ENCODE data around the gene COBL. TPM values are rescaled to one million over a fixed set of nuclear protein-coding genes. Genes with fewer than 3 reads are reported as not detected.
A peak's percentile ranks its signal among the peaks of the same experiment; 100 is the strongest.

COBL gene
- total and polyA plus RNA-seq, 2 of the 8 experiments (the other 6 are each of a cell fraction or from before 2014, with no cell fraction given): 13.8 to 40.4 TPM

DNA sequence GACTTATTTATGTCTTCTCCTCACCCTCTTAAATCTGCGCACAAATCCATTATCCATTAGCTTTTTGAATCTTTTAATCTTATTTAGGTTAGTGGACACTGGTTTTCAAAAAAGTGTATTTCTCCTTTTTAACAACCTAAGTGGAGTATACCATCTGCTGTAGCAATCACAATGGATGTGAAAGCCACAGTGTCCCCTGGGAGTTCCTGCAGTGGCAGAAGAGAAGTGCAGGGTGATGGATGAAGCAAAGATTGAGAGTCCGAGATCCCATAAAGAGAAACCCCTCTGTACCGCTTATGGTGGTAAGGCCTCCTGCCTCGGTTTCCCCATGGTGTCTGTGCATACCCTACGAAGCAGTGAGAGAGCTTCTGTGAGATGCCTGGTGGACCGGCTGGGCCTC lies 236.4 kb downstream of the COBL start:
- Histone ChIP-seq H2BK15ac (ENCODE audit: low read length) (no peak overlapping the region), H3K79me1 (ENCODE audit: low read depth, low read length) (no peaks in the 10 kb centered on the region; the same call in 1 of the 2 replicates), H2BK5ac (ENCODE audit: low read depth, low read length) (peak overlapping the region; percentile 76), H2BK20ac (ENCODE audit: low read length) (peak overlapping the region; percentile 68), H4K91ac (replicated peaks; ENCODE audit: insufficient read length, low read length) (peak overlapping the region; percentile 77), H3K9me3 (ENCODE audit: insufficient read depth in 2 of 2, low read depth in 1 of 2, low read length in 1 of 2) (no peaks in the 10 kb centered on the region), H3K36me3 (ENCODE audit: control insufficient read depth in 2 of 4, insufficient read depth in 4 of 4, low read length in 3 of 4) (peaks cover 3 to 8% (median 4%) of the 10 kb centered on the region in 4 experiments; a peak in 3 of 8 replicates), H3K23me2 (ENCODE audit: low read depth, low read length) (no peaks in the 10 kb centered on the region), H3K4me2 (ENCODE audit: insufficient read depth in 1 of 2, low read depth in 2 of 2, low read length in 2 of 2) (peak overlapping the region; percentile 56 to 72; a peak in 3 of 4 replicates), H4K8ac (ENCODE audit: extremely low read depth, insufficient read depth, low read length) (no peak overlapping the region), H3K56ac (replicated peaks; ENCODE audit: insufficient read length, low read depth, low read length) (no peak overlapping the region), H3K79me2 (ENCODE audit: control insufficient read depth in 1 of 2, insufficient read depth in 2 of 2, low read length in 2 of 2) (no peaks in the 10 kb centered on the region), H3K9ac (replicated peaks in 1 of 4; ENCODE audit: extremely low read depth in 1 of 4, low read depth in 3 of 4, low read length in 3 of 4) (peak overlapping the region in 2 of 4 experiments; percentile 40 to 57; a peak in 3 of 7 replicates), H3K27me3 (replicated peaks in 1 of 4; ENCODE audit: control insufficient read depth in 3 of 4, extremely low read depth in 1 of 4, insufficient read depth in 3 of 4, low read length in 3 of 4) (no peaks in the 10 kb centered on the region), H2AK5ac (ENCODE audit: low read depth, low read length) (peak overlapping the region; percentile 89; the same call in 1 of the 2 replicates), H3K4ac (replicated peaks; ENCODE audit: insufficient read length, low read depth, low read length) (peak overlapping the region; percentile 93), H3K4me3 (ENCODE audit: extremely low read depth in 1 of 4, insufficient read depth in 2 of 4, low read depth in 3 of 4, low read length in 4 of 4) (peak overlapping the region in 1 of 4 experiments; percentile 40; a peak in 1 of 8 replicates), H3K18ac (ENCODE audit: extremely low read depth, low read length) (peak overlapping the region; percentile 79; the same call in 1 of the 2 replicates), H2BK120ac (replicated peaks; ENCODE audit: low read depth, low read length) (peak overlapping the region; percentile 94), H3K23ac (ENCODE audit: insufficient read length) (no peak overlapping the region), H4K20me1 (replicated peaks in 1 of 2; ENCODE audit: control insufficient read depth in 1 of 2, insufficient read depth in 2 of 2, low read length in 2 of 2) (no peaks in the 10 kb centered on the region), H2AFZ (ENCODE audit: low read length) (no peak overlapping the region), H3K14ac (ENCODE audit: insufficient read length) (peak overlapping the region; percentile 51), H4K5ac (ENCODE audit: insufficient read length, low read depth, low read length) (peak overlapping the region; percentile 96), H3K4me1 (replicated peaks in 1 of 4; ENCODE audit: control insufficient read depth in 3 of 4, insufficient read depth in 4 of 4, low read length in 3 of 4) (peaks cover 10 to 26% (median 13%) of the 10 kb centered on the region in 4 experiments), H3K27ac (ENCODE audit: low read depth, low read length) (peak overlapping the region; percentile 90; the same call in 1 of the 2 replicates), H2BK12ac (ENCODE audit: low read depth, low read length) (peak overlapping the region; percentile 55)
- FAIRE-seq: peak; percentile 19
- 73% methylated on average over 6 of the region's 6 CpGs; no CpG with 5 or more reads in 1 of the 2 experiments for WGBS, 2 experiments (ENCODE audit: extremely low coverage in 1 of 2, insufficient coverage in 1 of 2, insufficient read length in 1 of 2, insufficient replicate concordance in 2 of 2, low coverage in 1 of 2, low lambda C conversion rate in 2 of 2, missing lambda C conversion rate in 1 of 2)
- CTCF ChIA-PET (ENCODE audit: partially characterized antibody): interaction anchor here (0.8 to 8.6 kb wide), 6 partner anchors 11 to 316 kb away, joined by 3 to 70 read pairs (median 4); no protein-coding TSS in a partner anchor
- DNase-seq (ENCODE audit: low read depth in 1 of 2, low spot score in 2 of 2): no peak
- POLR2A ChIA-PET (ENCODE audit: partially characterized antibody): interaction anchor here (0.7 to 1.2 kb wide), 2 partner anchors 9 to 10 kb away, joined by 3 to 4 read pairs; no protein-coding TSS in a partner anchor
- no peak for TF ChIP-seq SAP30 (IDR thresholded peaks at IDR 0.05; ENCODE audit: insufficient read depth, insufficient replicate concordance, low read length)
- TF ChIP-seq USF2 (IDR thresholded peaks at IDR 0.05; ENCODE audit: low read length): no peak
- no peak for TF ChIP-seq CHD2 (IDR thresholded peaks at IDR 0.05; ENCODE audit: low read length)
- TF ChIP-seq SP4 (IDR thresholded peaks at IDR 0.05; ENCODE audit: low read length): no peak
- TF ChIP-seq KDM1A (IDR thresholded peaks at IDR 0.05; ENCODE audit: borderline replicate concordance, low read length): no peak
- TF ChIP-seq SIN3A (conservative IDR thresholded peaks at IDR 0.05 in 1 of 2, IDR thresholded peaks at IDR 0.05 in 1 of 2; ENCODE audit: low read depth in 1 of 2, low read length in 2 of 2): no peak
- TF ChIP-seq GTF2F1 (IDR thresholded peaks at IDR 0.05; ENCODE audit: borderline replicate concordance, low read depth, low read length): no peak
- no peak for TF ChIP-seq ZNF274 (IDR thresholded peaks at IDR 0.05; ENCODE audit: borderline replicate concordance, extremely low read depth, low read length)
- no peak for TF ChIP-seq TBP (IDR thresholded peaks at IDR 0.05; ENCODE audit: low read depth, low read length)
- no peak for TF ChIP-seq CTBP2 (IDR thresholded peaks at IDR 0.05; ENCODE audit: borderline replicate concordance, insufficient read depth, insufficient read length, low read length)
